NB4 (cell line): ENCODE measurements around the gene XPO4.
"Not testable (repeated sequence)": the region's sequence is repeated elsewhere in the genome, so short reads cannot be mapped to it uniquely, and the experiment has no call there.

Experiments used
- MYC ChIP-seq: IDR thresholded peaks from 2 replicates; pipeline ENCODE4 v1.6.1; 2011; ENCODE audit warnings: low read depth, low read length
- POLR2A ChIP-seq: IDR thresholded peaks from 2 replicates; pipeline ENCODE4 v1.6.1; 2011; ENCODE audit warnings: mild to moderate bottlenecking; ENCODE audit not compliant: insufficient read length; ENCODE audit errors: extremely low read depth
- TF ChIP-seq, protein P1 (sequence below): IDR thresholded peaks from one replicate; pipeline ENCODE4 v1.5.1; 2012; ENCODE audit warnings: low read depth, low read length
- TF ChIP-seq, protein P2 (sequence below): IDR thresholded peaks from 2 replicates; pipeline ENCODE4 v1.6.1; 2011; ENCODE audit warnings: low read depth, low read length

DNA sequence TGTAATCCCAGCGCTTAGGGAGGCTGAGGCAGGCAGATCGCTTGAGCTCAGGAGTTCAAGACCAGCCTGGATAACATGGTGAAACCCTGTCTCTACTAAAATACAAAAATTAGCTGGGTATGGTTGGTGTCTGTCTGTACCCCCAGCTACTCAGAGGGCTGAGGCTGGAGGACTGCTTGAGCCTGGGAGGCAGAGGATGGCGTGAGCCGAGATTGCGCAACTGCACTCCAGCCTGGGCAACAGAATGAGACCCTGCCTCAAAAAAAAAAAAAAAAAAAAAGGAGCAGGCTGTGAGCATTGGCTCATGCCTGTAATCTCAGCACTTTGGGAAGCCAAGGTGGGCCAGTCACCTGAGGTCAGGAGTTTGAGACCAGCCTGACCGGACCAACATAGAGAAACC is 12.0 kb downstream of the XPO4 start:
- TF ChIP-seq, protein P1, sequence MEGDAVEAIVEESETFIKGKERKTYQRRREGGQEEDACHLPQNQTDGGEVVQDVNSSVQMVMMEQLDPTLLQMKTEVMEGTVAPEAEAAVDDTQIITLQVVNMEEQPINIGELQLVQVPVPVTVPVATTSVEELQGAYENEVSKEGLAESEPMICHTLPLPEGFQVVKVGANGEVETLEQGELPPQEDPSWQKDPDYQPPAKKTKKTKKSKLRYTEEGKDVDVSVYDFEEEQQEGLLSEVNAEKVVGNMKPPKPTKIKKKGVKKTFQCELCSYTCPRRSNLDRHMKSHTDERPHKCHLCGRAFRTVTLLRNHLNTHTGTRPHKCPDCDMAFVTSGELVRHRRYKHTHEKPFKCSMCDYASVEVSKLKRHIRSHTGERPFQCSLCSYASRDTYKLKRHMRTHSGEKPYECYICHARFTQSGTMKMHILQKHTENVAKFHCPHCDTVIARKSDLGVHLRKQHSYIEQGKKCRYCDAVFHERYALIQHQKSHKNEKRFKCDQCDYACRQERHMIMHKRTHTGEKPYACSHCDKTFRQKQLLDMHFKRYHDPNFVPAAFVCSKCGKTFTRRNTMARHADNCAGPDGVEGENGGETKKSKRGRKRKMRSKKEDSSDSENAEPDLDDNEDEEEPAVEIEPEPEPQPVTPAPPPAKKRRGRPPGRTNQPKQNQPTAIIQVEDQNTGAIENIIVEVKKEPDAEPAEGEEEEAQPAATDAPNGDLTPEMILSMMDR: not testable (repeated sequence)
- TF ChIP-seq POLR2A, MYC: not testable (repeated sequence)
- TF ChIP-seq, protein P2, sequence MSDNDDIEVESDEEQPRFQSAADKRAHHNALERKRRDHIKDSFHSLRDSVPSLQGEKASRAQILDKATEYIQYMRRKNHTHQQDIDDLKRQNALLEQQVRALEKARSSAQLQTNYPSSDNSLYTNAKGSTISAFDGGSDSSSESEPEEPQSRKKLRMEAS: not testable (repeated sequence)
